Subcutaneous adipose tissue (tissue), 4 donors: ENCODE measurements around the gene PDE4D. TPM values are rescaled to one million over a fixed set of nuclear protein-coding genes. Genes with fewer than 3 reads are reported as not detected.

Experiments
- CTCF ChIP-seq: fragments of 450-650 bp; IDR thresholded peaks from one replicate; pipeline ENCODE4 v1.5.1; 2016; ENCODE audit warnings: low read depth, mild to moderate bottlenecking, control low read depth, antibody characterized with exemption, moderate library complexity
- total RNA-seq, 4 donors: library from RNA; depleted of rRNA; stranded (reverse); fragments of >200 nt; gene quantifications; one replicate each; pipeline ENCODE4 v1.1.0, GENCODE V29; 2016

Gene PDE4D
- total RNA-seq, 4 donors from 2014 or later, result 15.0 to 24.0 (median 18.5) TPM

- TF ChIP-seq CTCF, result no peak
These were observed 703.9 kb downstream of the PDE4D start for GRCh38 chr5:59189472-59190244.

- TF ChIP-seq CTCF, result no peak
These were observed 704.9 kb downstream of the PDE4D start for GRCh38 chr5:59188419-59189225.

GRCh38 chr5:59187857-59188256 is 705.7 kb downstream of the PDE4D start:
- TF ChIP-seq CTCF, result no peak

GRCh38 chr5:59186623-59187022 is 706.9 kb downstream of the PDE4D start:
- no peak for TF ChIP-seq CTCF

GRCh38 chr5:59185757-59186385 is 707.7 kb downstream of the PDE4D start:
- no peak for TF ChIP-seq CTCF

GRCh38 chr5:59184769-59185168 is 708.8 kb downstream of the PDE4D start:
- TF ChIP-seq CTCF, result no peak

GRCh38 chr5:59182760-59183159 is 710.8 kb downstream of the PDE4D start:
- TF ChIP-seq CTCF, result no peak
